Prostate gland (tissue), 2 donors: Measurements from ENCODE around the gene STARD5. TPM values are rescaled to one million over a fixed set of nuclear protein-coding genes. Genes with fewer than 3 reads are reported as not detected.

Experiments used
- DNase-seq: peaks from one replicate; pipeline ENCODE4 v3.0.0-alpha.2; 2019; ENCODE audit warnings: low spot score
- H3K27ac ChIP-seq, 2 donors: fragments of 200-600 bp; sonication (generic); 2 replicates each; pipeline ENCODE4 v1.5.1; 2017 to 2019
- H3K27me3 ChIP-seq: fragments of 200-600 bp; sonication (generic); replicated peaks from 2 replicates; pipeline ENCODE4 v1.5.1; 2019; ENCODE audit not compliant: insufficient read depth
- H3K36me3 ChIP-seq, 2 donors: fragments of 200-600 bp; sonication (generic); 1 replicate in 1 of 2; 2 replicates in 1 of 2; pipeline versions ENCODE4 v1.5.1 to v1.8.1; 2017 to 2019
- H3K4me1 ChIP-seq: fragments of 200-600 bp; sonication (generic); replicated peaks from 2 replicates; pipeline ENCODE4 v1.5.1; 2019
- H3K4me3 ChIP-seq, 2 donors: fragments of 200-600 bp; sonication (generic); 2 replicates each; pipeline ENCODE4 v1.5.1; 2017 to 2019
- H3K9me3 ChIP-seq: fragments of 200-600 bp; sonication (generic); 2 replicates; pipeline ENCODE4 v1.5.1; 2017
- POLR2A ChIP-seq: fragments of 450-650 bp; IDR thresholded peaks from one replicate; pipeline ENCODE4 v1.6.1; 2016; ENCODE audit warnings: antibody characterized with exemption, mild to moderate bottlenecking
- POLR2AphosphoS5 ChIP-seq: sonication (generic); formaldehyde crosslinking; IDR thresholded peaks from one replicate; pipeline ENCODE4 v1.6.1; 2017; ENCODE audit warnings: antibody characterized with exemption
- WGBS: methylation state at CpG from one replicate; pipeline ENCODE4 v1.1.5; 2018; 5-methylcytosine and 5-hydroxymethylcytosine counted together
- intact Hi-C: fragments of 100-400 bp; cut with DNase I; formaldehyde crosslinking; loops from one replicate; pipeline ENCODE4 v1.14.2; 2022
- total RNA-seq, 2 donors: library from RNA; depleted of rRNA; stranded (reverse); fragments of >200 nt; gene quantifications; one replicate each; pipeline ENCODE4 v1.1.0, GENCODE V29; 2016
- TF ChIP-seq, protein P1 (sequence below), 4 experiments: fragments of 200-600 bp in 2 of 4; fragments of 450-650 bp in 2 of 4; sonication (generic) in 2 of 4; IDR thresholded peaks; 1 replicate in 3 of 4; 2 replicates in 1 of 4; pipeline ENCODE4 v1.5.1; 2016 to 2019; ENCODE audit warnings: antibody characterized with exemption in 4 of 4, mild to moderate bottlenecking in 2 of 4, moderate library complexity in 2 of 4

STARD5 gene
- total RNA-seq, 2 donors from 2014 or later = 19.6 to 23.2 TPM

DNA sequence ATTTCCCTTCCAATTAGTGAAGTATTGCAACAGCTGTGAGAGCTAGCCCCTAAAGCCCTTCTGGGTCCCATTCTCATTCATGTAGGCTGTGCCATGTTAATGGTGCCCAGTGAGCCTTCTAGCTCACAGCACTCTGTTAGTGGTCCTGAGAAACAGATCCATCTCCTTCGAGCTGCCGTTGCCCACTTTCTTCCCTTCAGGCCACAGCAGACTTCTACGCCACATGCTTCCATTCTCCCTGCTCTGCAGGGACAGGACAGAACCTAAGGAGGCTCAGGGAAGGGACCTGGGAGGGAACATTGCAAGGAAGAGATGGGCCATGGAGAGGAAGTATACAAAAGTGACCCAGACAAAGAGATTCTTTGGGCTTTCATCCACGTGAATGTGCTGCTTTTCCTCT is 11.7 kb upstream of the STARD5 start:
- Histone ChIP-seq H3K27me3 (no peaks in the 10 kb centered on the region), H3K36me3 (no peaks in the 10 kb centered on the region), H3K27ac (no peak overlapping the region), H3K4me1 (peaks cover 4% of the 10 kb centered on the region), H3K9me3 (no peaks in the 10 kb centered on the region), H3K4me3 (no peak overlapping the region)
- TF ChIP-seq, protein P1, sequence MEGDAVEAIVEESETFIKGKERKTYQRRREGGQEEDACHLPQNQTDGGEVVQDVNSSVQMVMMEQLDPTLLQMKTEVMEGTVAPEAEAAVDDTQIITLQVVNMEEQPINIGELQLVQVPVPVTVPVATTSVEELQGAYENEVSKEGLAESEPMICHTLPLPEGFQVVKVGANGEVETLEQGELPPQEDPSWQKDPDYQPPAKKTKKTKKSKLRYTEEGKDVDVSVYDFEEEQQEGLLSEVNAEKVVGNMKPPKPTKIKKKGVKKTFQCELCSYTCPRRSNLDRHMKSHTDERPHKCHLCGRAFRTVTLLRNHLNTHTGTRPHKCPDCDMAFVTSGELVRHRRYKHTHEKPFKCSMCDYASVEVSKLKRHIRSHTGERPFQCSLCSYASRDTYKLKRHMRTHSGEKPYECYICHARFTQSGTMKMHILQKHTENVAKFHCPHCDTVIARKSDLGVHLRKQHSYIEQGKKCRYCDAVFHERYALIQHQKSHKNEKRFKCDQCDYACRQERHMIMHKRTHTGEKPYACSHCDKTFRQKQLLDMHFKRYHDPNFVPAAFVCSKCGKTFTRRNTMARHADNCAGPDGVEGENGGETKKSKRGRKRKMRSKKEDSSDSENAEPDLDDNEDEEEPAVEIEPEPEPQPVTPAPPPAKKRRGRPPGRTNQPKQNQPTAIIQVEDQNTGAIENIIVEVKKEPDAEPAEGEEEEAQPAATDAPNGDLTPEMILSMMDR (IDR thresholded peaks at IDR 0.05) = no peak
- TF ChIP-seq POLR2AphosphoS5 (no peak), POLR2A (no peak)
- 95% methylated on average over 4 of the region's 4 CpGs for WGBS
- DNase-seq = no peak
- intact Hi-C loops = loop anchor here (5.0 to 10.0 kb wide), 2 partner anchors 42 to 61 kb away; no protein-coding TSS in a partner anchor

DNA sequence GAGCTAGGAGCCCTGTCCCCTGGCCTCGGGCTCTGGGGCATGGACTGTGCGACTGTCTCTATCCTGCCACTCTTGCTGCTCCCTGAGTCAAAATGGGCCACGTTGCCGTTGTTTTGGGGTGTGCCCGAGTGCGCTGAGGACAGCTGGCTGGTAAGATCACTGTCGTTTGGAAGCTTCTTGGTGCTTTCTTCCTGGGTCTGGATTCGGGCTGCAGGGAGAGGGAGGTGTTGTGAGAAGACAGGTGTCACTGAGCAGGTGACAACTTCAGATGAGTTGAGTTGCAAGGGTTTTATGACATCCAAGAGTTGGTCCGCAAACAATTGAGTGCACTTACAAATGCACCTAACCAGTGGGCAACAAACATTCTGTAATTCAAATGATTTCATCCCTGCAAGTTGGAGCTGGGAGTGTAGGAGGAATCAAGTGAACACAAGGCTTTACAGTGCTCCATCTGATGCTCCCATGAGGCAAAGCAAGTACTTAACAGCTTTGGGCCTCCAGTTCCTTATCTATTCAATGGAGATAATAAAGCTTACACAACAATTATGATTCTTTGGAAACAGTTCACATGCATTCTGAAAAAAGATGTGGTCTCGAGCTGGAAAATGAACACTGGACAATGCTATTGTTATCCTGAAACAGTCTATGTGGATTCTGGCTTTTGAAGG is 11.0 kb upstream of the STARD5 start:
- intact Hi-C loops = loop anchor here (5.0 to 10.0 kb wide), 2 partner anchors 42 to 60 kb away; no protein-coding TSS in a partner anchor
- DNase-seq = no peak
- H3K4me3 ChIP-seq = no peak overlapping the region
- WGBS = 93% methylated on average over 10 of the region's 10 CpGs
- H3K27me3 ChIP-seq = no peaks in the 10 kb centered on the region
- no peaks in the 10 kb centered on the region for H3K36me3 ChIP-seq
- H3K9me3 ChIP-seq = no peaks in the 10 kb centered on the region
- no peak overlapping the region for H3K27ac ChIP-seq
- H3K4me1 ChIP-seq = peaks cover 4% of the 10 kb centered on the region
- TF ChIP-seq, protein P1 (IDR thresholded peaks at IDR 0.05) = no peak
- TF ChIP-seq POLR2AphosphoS5 (no peak), POLR2A (no peak)

DNA sequence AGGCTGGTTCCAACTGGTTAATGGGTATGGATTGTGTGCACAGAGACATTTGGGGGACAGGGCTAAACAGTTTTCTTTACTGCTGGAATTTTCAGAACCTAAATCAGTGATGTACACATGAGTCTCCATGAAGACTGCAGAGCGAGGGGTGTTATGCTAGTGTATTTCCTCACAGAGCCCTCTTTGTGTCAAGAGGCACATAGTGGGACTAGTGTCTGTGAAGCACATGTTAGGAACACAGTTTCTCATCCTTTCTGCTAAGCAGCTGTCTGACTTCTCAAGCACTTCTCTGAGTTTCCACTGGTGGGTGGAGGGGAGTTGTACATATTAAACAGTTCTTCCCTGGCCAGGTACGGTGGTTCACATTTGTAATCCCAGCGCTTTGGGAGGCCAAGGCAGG is 9.4 kb upstream of the STARD5 start:
- DNase-seq = no peak
- no peaks in the 10 kb centered on the region for H3K36me3 ChIP-seq
- WGBS = 92% methylated on average over 3 of the region's 3 CpGs
- no peaks in the 10 kb centered on the region for H3K9me3 ChIP-seq
- intact Hi-C loops = loop anchor here (10.0 kb wide), 1 partner anchor 59 kb away; no protein-coding TSS in a partner anchor
- H3K27me3 ChIP-seq = no peaks in the 10 kb centered on the region
- no peak overlapping the region for H3K4me3 ChIP-seq
- H3K27ac ChIP-seq = no peak overlapping the region
- TF ChIP-seq, protein P1 (IDR thresholded peaks at IDR 0.05) = no peak
- peaks cover under 1% of the 10 kb centered on the region for H3K4me1 ChIP-seq

DNA sequence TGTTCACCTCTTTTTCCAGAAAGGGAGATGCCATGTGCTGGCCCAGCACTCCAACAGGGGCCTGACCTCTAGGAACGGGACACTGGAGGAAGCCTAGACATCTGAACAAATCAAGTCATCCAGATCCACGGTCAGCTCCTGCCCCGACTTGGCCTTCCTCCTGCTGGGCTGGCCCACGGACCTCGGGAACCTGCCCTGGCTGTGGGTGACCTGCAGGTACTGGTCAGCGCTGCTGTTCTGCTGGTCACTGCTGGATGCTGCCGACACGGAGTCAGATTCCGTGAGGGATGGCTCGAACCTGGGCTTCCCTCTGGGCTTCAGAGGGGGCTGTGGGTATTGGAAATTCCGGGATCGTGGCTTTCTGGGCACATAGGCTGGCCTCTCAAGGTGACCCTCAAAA is 8.4 kb upstream of the STARD5 start:
- 95% methylated on average over 12 of the region's 12 CpGs for WGBS
- H3K4me3 ChIP-seq = no peak overlapping the region

More for the DNA sequence above, 8.4 kb upstream of the STARD5 start:
- no peaks in the 10 kb centered on the region for H3K4me1 ChIP-seq
- TF ChIP-seq POLR2A (no peak), POLR2AphosphoS5 (no peak)
- TF ChIP-seq, protein P1 (IDR thresholded peaks at IDR 0.05) = no peak
- intact Hi-C loops = loop anchor here (10.0 kb wide), 1 partner anchor 58 kb away; no protein-coding TSS in a partner anchor
- no peaks in the 10 kb centered on the region for H3K36me3 ChIP-seq
- H3K27ac ChIP-seq = no peak overlapping the region
- H3K9me3 ChIP-seq = no peaks in the 10 kb centered on the region
- DNase-seq = no peak
- no peaks in the 10 kb centered on the region for H3K27me3 ChIP-seq
